NCI-H1436 treated with DMSO at 0.1 percent for 48 hours (cell line): Measurements from ENCODE around the gene DPP4.

ENCODE experiments used
- DNase-seq: peaks from one replicate; lab custom pipeline; 2025; lab: John Stamatoyannopoulos, UW

Gene DPP4

GRCh38 chr2:162017233-162017632 lies 56.8 kb downstream of the DPP4 start:
- no peak for DNase-seq

DNA sequence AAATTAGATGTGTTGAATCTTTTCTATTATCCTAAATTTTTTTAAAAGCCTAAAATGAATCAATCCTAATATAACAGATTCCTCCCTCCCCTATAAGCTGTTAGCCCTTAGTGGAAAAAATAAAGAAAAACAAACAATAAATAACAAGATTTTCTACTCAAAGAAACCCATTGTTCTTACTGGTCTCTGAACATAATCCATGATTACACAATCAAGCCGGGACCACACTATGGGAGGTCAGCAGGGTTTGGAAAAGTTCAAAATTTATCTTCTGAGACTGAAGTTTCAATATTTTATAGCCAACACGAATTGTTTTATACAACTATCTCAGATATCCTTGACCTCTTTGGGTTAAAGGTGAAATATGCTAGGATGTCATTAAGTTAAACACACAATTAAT lies 57.9 kb downstream of the DPP4 start:
- no peak for DNase-seq

- no peak for DNase-seq
These were observed 59.3 kb downstream of the DPP4 start for GRCh38 chr2:162014751-162015150.

- DNase-seq = no peak
These were observed 60.2 kb downstream of the DPP4 start for GRCh38 chr2:162013514-162014475.

DNA sequence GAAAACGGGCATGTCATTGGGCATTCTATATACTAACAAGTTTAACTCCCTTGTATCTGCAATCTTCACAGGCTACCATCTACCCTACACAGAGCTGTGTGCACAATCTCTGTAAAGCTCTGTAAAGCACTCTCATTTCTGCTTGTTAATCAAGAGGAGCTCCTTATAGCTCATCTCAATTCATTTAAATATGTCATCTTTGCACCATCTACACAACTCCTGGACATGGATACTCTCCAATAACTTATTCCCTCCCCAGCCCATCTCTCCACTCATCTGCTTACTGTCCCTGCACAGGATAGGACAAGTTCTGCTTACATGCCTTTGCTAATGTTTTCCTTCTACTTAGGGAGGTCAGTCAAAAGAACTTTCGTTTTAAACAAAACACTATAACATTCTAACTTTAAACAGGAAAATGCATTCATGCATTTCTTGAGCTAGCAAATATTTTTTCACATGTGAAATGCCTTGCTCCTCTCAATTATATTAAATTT lies 61.4 kb downstream of the DPP4 start:
- DNase-seq = no peak

DNA sequence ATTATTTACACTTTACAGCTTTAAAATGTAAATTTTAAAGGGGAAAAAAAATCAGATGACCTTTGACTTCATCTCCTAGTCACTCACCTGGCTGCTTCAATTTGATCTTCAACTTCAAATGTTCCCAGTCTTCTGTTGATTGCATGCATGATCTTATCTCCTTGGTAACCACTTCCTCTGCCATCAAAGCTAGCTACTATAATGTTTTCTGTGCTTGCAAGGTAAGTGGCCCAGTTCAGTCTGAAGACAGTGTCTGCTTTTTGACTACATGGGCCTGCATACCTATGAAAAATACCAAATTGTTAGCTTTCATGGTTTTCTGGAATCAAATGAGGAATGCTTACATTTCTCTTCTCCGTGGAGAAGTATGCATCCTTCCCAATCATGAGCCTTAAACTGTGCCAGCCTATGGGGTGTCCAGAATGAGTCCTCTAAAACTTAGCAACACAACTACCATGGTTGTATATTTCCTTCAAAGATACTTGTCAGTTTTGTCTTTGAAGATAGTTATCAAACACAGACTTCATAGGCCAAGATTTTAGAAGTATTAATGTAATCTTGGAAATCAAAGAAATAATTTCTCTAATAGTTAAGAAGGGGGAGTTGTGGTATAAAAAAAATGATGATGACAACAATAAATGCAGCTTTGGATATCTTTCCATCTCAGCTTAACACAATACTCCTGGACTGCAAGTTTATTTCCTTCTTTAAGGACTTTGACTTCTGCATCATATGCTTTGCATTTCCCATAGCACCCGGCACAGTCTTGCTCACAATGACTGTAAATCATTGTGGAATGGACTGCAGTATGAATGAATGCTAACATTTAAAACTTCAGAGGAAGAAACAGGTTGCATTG lies 62.1 kb downstream of the DPP4 start:
- DNase-seq = no peak

GRCh38 chr2:162009543-162009942 lies 64.5 kb downstream of the DPP4 start:
- DNase-seq = no peak

GRCh38 chr2:162007447-162008040 lies 66.5 kb downstream of the DPP4 start:
- DNase-seq = no peak

- no peak for DNase-seq
These were observed 67.7 kb downstream of the DPP4 start for GRCh38 chr2:162006337-162006736.

- DNase-seq = no peak
These were observed 70.0 kb downstream of the DPP4 start for GRCh38 chr2:162004031-162004430.

DNA sequence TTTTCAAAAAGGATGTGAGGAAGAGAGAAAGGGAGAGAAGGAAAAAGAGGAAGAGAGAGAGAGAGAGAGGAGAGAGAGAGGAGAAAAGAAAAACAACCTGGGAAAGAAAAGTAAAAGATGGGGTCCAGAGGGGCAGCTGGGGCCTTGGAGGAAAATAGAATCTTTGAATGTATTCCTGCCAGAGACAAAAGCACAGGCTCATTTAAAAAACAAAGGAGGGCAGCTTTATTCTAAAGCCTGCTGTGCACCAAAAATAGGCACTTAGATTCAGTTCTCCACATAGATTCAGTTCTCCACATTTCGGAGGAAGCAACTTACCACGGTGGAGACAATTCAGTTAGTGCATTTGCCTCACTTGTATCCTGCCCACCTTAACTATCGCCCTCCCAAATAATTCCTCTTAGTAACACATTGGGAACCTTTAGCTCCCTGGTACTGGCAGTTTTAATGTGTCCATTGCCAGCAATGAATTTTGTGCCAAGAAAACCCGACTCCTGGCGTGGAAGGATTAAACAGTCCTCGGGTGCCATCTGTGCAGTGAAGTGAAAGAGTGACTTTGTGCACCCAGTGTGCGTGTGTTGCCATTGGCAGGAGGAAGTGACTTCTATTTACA lies 71.3 kb downstream of the DPP4 start:
- no peak for DNase-seq

- DNase-seq = no peak
These were observed 73.6 kb downstream of the DPP4 start for GRCh38 chr2:162000431-162000830.

GRCh38 chr2:161999321-161999720 lies 74.7 kb downstream of the DPP4 start:
- DNase-seq = no peak

- DNase-seq = no peak
These were observed 75.2 kb downstream of the DPP4 start for GRCh38 chr2:161998857-161999256.

DNA sequence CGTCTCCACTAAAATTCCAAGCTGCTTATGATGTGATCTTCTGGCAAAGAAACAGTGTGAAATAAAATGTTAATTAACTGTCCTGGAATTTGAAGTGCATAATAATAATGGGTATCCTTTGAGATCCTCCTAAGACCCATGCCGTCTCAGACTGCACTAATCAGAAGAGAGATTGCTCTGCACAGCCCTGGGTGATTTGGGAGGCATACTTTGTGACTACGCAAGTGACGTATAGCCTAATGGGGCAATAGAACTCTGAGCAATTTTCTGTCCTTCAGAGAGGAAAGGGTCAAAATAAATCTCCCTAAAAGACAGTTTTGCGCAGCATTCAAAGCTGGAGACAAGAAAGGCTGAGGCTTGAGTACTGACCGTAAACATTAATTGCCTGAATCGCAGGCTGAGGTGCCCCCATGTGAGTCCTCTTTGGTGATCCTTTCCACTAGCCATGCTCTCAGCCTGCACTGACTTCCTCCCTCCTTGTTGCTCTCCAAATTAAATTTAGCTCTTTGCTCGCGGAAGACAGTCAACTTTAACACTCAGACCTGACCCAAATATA lies 76.0 kb downstream of the DPP4 start:
- no peak for DNase-seq

DNA sequence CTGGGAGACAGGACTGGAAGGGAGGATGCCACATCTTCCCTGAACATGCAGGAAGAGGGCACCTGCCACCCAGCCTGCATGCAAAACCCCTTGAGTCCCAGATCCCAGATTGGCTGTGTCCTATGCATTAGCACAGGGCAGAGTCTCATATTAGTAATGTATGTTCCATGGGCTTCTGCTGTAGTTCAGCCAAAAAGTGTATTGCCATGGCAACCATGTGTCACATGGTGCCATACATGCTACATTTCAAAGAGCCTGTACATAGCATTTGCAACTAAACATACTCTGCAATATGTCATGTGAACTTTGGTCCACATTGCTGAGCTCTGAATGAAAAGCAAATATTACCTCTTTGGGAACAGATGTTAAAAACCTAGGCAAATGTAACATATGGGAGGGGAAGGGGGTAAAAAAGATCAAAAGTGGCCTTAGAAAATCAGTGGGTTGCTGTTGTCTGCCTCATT lies 78.4 kb downstream of the DPP4 start:
- DNase-seq = no peak

DNA sequence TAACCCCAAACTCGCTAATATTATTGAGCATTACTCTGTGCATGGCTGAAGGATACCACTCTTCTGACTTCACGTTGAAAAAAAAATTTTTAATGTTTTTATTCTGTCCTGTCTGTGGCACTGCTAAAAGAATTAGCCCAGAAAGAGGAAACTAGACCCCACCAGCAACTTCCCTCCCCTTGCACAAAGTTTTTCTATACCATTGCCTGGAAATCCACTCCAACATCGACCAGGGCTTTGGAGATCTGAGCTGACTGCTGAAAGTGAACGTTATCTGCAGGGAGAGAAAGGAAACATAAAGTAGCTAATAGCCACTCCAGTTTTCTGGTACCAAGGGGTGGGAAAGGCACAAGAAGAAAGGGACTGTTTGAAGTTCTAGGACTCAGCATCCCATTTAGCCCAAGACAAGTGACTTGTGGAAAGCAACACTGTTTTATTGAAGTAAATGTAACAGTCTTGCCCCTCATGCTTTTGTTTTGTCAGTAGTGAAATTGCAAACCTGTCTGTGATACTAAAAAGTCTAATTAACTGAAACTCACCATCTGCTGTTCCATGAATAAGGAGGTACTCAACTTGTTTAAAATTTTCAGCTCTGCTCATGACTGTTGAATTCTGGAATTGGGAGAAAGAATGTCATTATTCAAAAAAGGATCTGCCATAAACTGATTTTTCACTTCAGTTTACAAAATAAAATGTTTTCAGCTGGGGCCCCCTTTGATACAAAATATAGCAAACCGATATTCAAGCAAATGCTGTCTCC lies 79.1 kb downstream of the DPP4 start:
- DNase-seq = no peak

DNA sequence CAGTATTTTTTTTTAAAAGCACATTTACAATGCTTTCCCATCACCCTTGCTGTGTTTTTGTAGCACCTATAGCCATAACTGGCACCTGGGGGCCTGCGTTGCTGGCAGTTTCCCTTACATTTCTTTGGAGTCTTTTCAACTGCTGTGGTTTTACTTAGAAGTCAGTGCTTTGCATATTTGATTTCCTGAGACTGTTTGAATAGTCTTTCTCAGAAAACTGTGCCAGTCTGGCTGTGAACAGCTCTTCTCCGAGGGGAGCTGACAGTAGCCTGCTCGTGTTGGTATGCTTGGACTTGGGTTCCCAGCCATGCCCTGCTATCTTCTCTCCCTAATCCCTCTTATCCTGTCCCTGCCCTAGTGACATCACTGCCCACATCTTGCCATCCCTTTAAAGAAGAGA lies 81.5 kb downstream of the DPP4 start:
- DNase-seq = no peak

GRCh38 chr2:161991991-161992390 lies 82.0 kb downstream of the DPP4 start:
- DNase-seq = no peak

GRCh38 chr2:161990741-161991140 lies 83.3 kb downstream of the DPP4 start:
- DNase-seq = no peak

DNA sequence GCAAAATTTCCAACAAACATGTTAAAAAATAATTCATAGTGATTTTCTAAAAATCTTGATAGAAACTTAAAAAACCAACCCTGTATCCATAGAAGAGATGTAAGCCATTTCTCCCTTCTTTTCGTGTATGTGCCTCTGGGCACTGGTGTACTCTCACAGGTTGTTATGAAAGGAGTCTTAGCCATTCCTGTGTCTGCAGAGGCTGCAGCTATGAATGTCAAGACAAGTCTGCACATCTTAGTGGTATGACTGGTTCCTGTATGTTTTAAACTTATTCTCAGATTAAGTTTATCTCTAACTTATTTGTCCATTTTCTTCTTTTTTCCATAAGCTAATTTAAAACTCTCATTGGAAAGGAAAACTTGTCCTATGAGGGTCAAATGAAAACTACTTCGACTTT lies 84.0 kb downstream of the DPP4 start:
- no peak for DNase-seq
